SK-N-SH (cell line): ENCODE data around the gene ASCL3.
"Not testable (repeated sequence)": the region's sequence is repeated elsewhere in the genome, so short reads cannot be mapped to it uniquely, and the experiment has no call there.

ENCODE experiments used
- CHD2 ChIP-seq: fragments of 150-350 bp; IDR thresholded peaks from 2 replicates; pipeline ENCODE4 v1.6.1; 2018; ENCODE audit warnings: low read length; ENCODE audit not compliant: partially characterized antibody
- EZH2phosphoT487 ChIP-seq: fragments of 200-600 bp; sonication (generic); IDR thresholded peaks from 2 replicates; pipeline ENCODE4 v1.6.1; 2017; ENCODE audit warnings: low read depth, mixed run types, mild to moderate bottlenecking, antibody characterized with exemption, moderate library complexity, borderline replicate concordance
- FOSL2 ChIP-seq: IDR thresholded peaks from 2 replicates; pipeline ENCODE4 v1.4.0; 2012; ENCODE audit warnings: low read depth, mild to moderate bottlenecking, moderate library complexity, borderline replicate concordance
- FOXJ3 ChIP-seq: sonication (generic); formaldehyde crosslinking; IDR thresholded peaks from 2 replicates; pipeline ENCODE4 v1.5.1; 2020; ENCODE audit warnings: mild to moderate bottlenecking, missing genetic modification reagents
- MAX ChIP-seq: IDR thresholded peaks from 2 replicates; pipeline ENCODE4 v1.4.0; 2012; ENCODE audit warnings: low read depth
- POLR2AphosphoS5 ChIP-seq: IDR thresholded peaks from 2 replicates; pipeline ENCODE4 v1.6.1; 2012; ENCODE audit warnings: low read depth, low read length
- RCOR1 ChIP-seq: fragments of 150-350 bp; IDR thresholded peaks from 2 replicates; pipeline ENCODE4 v1.6.1; 2017; ENCODE audit warnings: antibody characterized with exemption, low read length
- RXRA ChIP-seq: IDR thresholded peaks from 2 replicates; pipeline ENCODE4 v1.4.0; 2012; ENCODE audit warnings: low read depth, mild to moderate bottlenecking, borderline replicate concordance
- TEAD4 ChIP-seq: IDR thresholded peaks from 2 replicates; pipeline ENCODE4 v1.4.0; 2012; ENCODE audit warnings: mild to moderate bottlenecking, borderline replicate concordance; ENCODE audit not compliant: insufficient read depth
- TF ChIP-seq, protein P1 (sequence below): fragments of 200-600 bp; sonication (generic); IDR thresholded peaks from 2 replicates; pipeline ENCODE4 v1.6.1; 2017; ENCODE audit warnings: antibody characterized with exemption, mild to moderate bottlenecking, moderate library complexity

GRCh38 chr11:8891185-8891584 lies 51.6 kb downstream of the ASCL3 start:
- TF ChIP-seq TEAD4; POLR2AphosphoS5; EZH2phosphoT487; RXRA; FOXJ3 (CRISPR knock-in tag); FOSL2; CHD2; MAX; RCOR1: not testable (repeated sequence)
- TF ChIP-seq, protein P1, sequence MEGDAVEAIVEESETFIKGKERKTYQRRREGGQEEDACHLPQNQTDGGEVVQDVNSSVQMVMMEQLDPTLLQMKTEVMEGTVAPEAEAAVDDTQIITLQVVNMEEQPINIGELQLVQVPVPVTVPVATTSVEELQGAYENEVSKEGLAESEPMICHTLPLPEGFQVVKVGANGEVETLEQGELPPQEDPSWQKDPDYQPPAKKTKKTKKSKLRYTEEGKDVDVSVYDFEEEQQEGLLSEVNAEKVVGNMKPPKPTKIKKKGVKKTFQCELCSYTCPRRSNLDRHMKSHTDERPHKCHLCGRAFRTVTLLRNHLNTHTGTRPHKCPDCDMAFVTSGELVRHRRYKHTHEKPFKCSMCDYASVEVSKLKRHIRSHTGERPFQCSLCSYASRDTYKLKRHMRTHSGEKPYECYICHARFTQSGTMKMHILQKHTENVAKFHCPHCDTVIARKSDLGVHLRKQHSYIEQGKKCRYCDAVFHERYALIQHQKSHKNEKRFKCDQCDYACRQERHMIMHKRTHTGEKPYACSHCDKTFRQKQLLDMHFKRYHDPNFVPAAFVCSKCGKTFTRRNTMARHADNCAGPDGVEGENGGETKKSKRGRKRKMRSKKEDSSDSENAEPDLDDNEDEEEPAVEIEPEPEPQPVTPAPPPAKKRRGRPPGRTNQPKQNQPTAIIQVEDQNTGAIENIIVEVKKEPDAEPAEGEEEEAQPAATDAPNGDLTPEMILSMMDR: not testable (repeated sequence)
